ENCODE results near the gene CD79A. TPM values are rescaled to one million over a fixed set of nuclear protein-coding genes. Genes with fewer than 3 reads are reported as not detected.

Gene CD79A
- total RNA-seq, 1 experiment from 2014 or later, result 0.69 TPM

DNA sequence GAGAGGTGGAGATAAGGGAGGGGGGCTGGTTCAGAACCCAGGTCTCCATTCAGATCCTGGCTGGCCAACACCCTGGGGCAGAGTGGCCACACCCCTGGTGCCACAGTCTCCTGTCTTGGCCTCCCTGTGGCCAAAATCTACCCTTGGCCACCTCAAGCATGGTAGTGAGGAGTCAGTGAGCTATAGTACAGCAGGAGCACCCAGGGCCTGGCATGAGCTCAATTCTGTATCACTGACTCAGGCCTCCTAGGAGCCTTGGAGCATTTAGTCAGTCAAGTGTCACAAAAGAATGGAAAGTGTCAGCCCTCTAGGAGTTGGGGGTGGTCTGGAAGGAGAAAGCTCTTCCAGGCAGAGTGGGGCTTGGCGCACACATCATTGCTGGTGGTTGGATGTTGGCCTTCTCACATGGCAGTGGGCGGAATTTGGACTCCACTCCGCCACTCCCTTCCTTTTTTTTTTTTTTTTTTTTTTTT lies 6.6 kb upstream of the CD79A start:
- Histone ChIP-seq H3K4me1 (ENCODE audit: control insufficient read depth in 1 of 2, insufficient read depth in 2 of 2, low read length in 2 of 2) (peaks cover 0 to 39% of the 10 kb centered on the region in 2 experiments; a peak in 2 of 4 replicates), H3K79me2 (ENCODE audit: insufficient read depth, low read length) (peaks cover 45% of the 10 kb centered on the region), H3K36me3 (ENCODE audit: control insufficient read depth in 1 of 2, insufficient read depth in 2 of 2, low read length in 2 of 2) (peaks cover 40 to 57% of the 10 kb centered on the region in 2 experiments), H3K9me2 (ENCODE audit: insufficient read depth) (no peaks in the 10 kb centered on the region), H3K9ac (ENCODE audit: low read length) (no peak overlapping the region), H3K4me3 (replicated peaks in 1 of 2; ENCODE audit: low read depth in 1 of 2, low read length in 2 of 2) (no peak overlapping the region), H4K20me1 (ENCODE audit: insufficient read depth) (peaks cover 45% of the 10 kb centered on the region; the same call in 1 of the 2 replicates), H3K4me2 (ENCODE audit: low read length) (no peak overlapping the region), H3K9me3 (ENCODE audit: control insufficient read depth in 1 of 2, insufficient read depth in 1 of 2, low read depth in 1 of 2, low read length in 2 of 2) (no peaks in the 10 kb centered on the region), H2AFZ (ENCODE audit: low read depth, low read length, poor library complexity, severe bottlenecking) (no peak overlapping the region), H3K27ac (ENCODE audit: low read depth, low read length) (peak overlapping the region; percentile 35; the same call in 1 of the 2 replicates), H3K27me3 (ENCODE audit: insufficient read depth, low read length) (no peaks in the 10 kb centered on the region)
- ChIA-PET RAD21 (ENCODE audit: low non-redundant PET in 1 of 2, low total read pairs in 2 of 2, uncharacterized antibody in 2 of 2, unreplicated experiment in 2 of 2) (no interaction called here), POLR2A (interaction anchor here (5.2 kb wide), 1 partner anchor 10 kb away, joined by 36 read pairs; the partner anchor contains the start of gene RPS19), CTCF (interaction anchor here (2.3 kb wide), 1 partner anchor 11 kb away, joined by 6 read pairs; the partner anchor contains the start of gene RPS19)
- TF ChIP-seq JUND (IDR thresholded peaks at IDR 0.05) (no peak), EGR1 (IDR thresholded peaks at IDR 0.05; ENCODE audit: low read depth) (no peak), POLR2A (IDR thresholded peaks at IDR 0.05; ENCODE audit: borderline replicate concordance, extremely low read depth, insufficient read depth, insufficient read length) (no peak), RAD21 (IDR thresholded peaks at IDR 0.05; ENCODE audit: low read depth) (no peak), EZH2phosphoT487 (IDR thresholded peaks at IDR 0.05; ENCODE audit: borderline replicate concordance) (no peak), MAX (IDR thresholded peaks at IDR 0.05) (no peak), SRF (IDR thresholded peaks at IDR 0.05; ENCODE audit: low read depth) (no peak), SIN3A (IDR thresholded peaks at IDR 0.05; ENCODE audit: low read depth) (no peak), FOSL1 (IDR thresholded peaks at IDR 0.05; ENCODE audit: low read depth) (no peak), TCF7L2 (IDR thresholded peaks at IDR 0.05; ENCODE audit: borderline replicate concordance, extremely low read depth, insufficient read depth, insufficient read length) (no peak)
- no peak for ATAC-seq
- intact Hi-C loops (cut with micrococcal nuclease), result no loop called here
- no TSS peak for BruUV-seq (replicated peaks)
- DNase-seq (ENCODE audit: low read depth, low spot score), result no peak

Measured in HCT116 (cell line).